ENCODE measurements around the gene MUC5B.

DNA sequence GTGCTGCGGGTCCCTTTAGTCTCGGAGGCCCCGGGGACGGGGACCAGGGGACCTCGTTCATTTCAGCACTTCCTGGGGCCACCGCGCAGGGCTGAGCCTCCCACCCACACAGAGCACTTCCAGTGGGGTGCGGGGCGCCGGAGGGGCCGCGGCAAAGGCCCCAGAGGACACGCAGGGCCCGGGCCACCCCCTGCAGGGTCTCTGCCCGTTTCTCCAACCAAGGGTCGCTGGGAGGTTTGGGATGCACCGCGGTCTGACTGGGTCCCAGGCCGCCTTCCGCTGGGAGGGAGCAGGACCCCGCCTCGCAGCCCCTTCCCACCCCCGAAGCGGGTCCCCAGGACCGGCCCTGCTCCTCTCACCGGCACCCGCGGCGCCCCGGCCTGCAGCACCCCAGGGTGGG, 49.1 kb downstream of the MUC5B start:
- TF ChIP-seq, protein P1, sequence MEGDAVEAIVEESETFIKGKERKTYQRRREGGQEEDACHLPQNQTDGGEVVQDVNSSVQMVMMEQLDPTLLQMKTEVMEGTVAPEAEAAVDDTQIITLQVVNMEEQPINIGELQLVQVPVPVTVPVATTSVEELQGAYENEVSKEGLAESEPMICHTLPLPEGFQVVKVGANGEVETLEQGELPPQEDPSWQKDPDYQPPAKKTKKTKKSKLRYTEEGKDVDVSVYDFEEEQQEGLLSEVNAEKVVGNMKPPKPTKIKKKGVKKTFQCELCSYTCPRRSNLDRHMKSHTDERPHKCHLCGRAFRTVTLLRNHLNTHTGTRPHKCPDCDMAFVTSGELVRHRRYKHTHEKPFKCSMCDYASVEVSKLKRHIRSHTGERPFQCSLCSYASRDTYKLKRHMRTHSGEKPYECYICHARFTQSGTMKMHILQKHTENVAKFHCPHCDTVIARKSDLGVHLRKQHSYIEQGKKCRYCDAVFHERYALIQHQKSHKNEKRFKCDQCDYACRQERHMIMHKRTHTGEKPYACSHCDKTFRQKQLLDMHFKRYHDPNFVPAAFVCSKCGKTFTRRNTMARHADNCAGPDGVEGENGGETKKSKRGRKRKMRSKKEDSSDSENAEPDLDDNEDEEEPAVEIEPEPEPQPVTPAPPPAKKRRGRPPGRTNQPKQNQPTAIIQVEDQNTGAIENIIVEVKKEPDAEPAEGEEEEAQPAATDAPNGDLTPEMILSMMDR (IDR thresholded peaks at IDR 0.05), result no peak
- no peak for TF ChIP-seq NR1H2 (CRISPR knock-in tag; IDR thresholded peaks at IDR 0.05)
- TF ChIP-seq, protein P2, sequence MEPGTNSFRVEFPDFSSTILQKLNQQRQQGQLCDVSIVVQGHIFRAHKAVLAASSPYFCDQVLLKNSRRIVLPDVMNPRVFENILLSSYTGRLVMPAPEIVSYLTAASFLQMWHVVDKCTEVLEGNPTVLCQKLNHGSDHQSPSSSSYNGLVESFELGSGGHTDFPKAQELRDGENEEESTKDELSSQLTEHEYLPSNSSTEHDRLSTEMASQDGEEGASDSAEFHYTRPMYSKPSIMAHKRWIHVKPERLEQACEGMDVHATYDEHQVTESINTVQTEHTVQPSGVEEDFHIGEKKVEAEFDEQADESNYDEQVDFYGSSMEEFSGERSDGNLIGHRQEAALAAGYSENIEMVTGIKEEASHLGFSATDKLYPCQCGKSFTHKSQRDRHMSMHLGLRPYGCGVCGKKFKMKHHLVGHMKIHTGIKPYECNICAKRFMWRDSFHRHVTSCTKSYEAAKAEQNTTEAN (CRISPR knock-in tag; IDR thresholded peaks at IDR 0.05), result no peak
- TF ChIP-seq, protein P3, sequence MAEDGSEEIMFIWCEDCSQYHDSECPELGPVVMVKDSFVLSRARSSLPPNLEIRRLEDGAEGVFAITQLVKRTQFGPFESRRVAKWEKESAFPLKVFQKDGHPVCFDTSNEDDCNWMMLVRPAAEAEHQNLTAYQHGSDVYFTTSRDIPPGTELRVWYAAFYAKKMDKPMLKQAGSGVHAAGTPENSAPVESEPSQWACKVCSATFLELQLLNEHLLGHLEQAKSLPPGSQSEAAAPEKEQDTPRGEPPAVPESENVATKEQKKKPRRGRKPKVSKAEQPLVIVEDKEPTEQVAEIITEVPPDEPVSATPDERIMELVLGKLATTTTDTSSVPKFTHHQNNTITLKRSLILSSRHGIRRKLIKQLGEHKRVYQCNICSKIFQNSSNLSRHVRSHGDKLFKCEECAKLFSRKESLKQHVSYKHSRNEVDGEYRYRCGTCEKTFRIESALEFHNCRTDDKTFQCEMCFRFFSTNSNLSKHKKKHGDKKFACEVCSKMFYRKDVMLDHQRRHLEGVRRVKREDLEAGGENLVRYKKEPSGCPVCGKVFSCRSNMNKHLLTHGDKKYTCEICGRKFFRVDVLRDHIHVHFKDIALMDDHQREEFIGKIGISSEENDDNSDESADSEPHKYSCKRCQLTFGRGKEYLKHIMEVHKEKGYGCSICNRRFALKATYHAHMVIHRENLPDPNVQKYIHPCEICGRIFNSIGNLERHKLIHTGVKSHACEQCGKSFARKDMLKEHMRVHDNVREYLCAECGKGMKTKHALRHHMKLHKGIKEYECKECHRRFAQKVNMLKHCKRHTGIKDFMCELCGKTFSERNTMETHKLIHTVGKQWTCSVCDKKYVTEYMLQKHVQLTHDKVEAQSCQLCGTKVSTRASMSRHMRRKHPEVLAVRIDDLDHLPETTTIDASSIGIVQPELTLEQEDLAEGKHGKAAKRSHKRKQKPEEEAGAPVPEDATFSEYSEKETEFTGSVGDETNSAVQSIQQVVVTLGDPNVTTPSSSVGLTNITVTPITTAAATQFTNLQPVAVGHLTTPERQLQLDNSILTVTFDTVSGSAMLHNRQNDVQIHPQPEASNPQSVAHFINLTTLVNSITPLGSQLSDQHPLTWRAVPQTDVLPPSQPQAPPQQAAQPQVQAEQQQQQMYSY (CRISPR knock-in tag; IDR thresholded peaks at IDR 0.05), result no peak

All from WTC11 (cell line).